ENCODE results near the gene DBR1. TPM values are rescaled to one million over a fixed set of nuclear protein-coding genes. Genes with fewer than 3 reads are reported as not detected.

The DBR1 gene
- total and polyA plus RNA-seq, 2 experiments from 2014 or later, result 9.7 to 17.2 TPM

- Histone ChIP-seq H2AFZ (no peak overlapping the region), H3K4me2 (no peak overlapping the region), H3K4me3 (no peak overlapping the region), H3K27ac (ENCODE audit: low read depth) (no peak overlapping the region), H3K4me1 (ENCODE audit: insufficient read depth) (no peaks in the 10 kb centered on the region), H4K20me1 (replicated peaks; ENCODE audit: insufficient read depth) (no peaks in the 10 kb centered on the region), H3K79me2 (replicated peaks; ENCODE audit: insufficient read depth) (no peaks in the 10 kb centered on the region), H3K9me2 (ENCODE audit: insufficient read depth) (no peaks in the 10 kb centered on the region), H3K36me3 (ENCODE audit: insufficient read depth) (peaks cover 3% of the 10 kb centered on the region; the same call in 1 of the 2 replicates), H3F3A (replicated peaks; ENCODE audit: low read depth) (no peaks in the 10 kb centered on the region), H3K27me3 (ENCODE audit: insufficient read depth) (no peaks in the 10 kb centered on the region)
- H3K4me1 Mint-ChIP-seq, result no peaks in the 10 kb centered on the region
- TF ChIP-seq REST (IDR thresholded peaks at IDR 0.05; ENCODE audit: unreplicated experiment), result no peak
- no peak for TF ChIP-seq ZNF114 (CRISPR knock-in tag; IDR thresholded peaks at IDR 0.05)
- TF ChIP-seq ZNF462 (CRISPR knock-in tag; IDR thresholded peaks at IDR 0.05), result no peak
- no peak for TF ChIP-seq STAT1 (IDR thresholded peaks at IDR 0.05; ENCODE audit: unreplicated experiment)
- TF ChIP-seq CREB1 (CRISPR knock-in tag; IDR thresholded peaks at IDR 0.05; ENCODE audit: low read depth), result no peak
- TF ChIP-seq ETS1 (IDR thresholded peaks at IDR 0.05), result no peak
- TF ChIP-seq EZH2phosphoT487 (IDR thresholded peaks at IDR 0.05; ENCODE audit: unreplicated experiment), result no peak
- no peak for TF ChIP-seq POLR2AphosphoS5 (IDR thresholded peaks at IDR 0.05; ENCODE audit: low read depth)
- no peak for TF ChIP-seq NANOG (IDR thresholded peaks at IDR 0.05; ENCODE audit: borderline replicate concordance)
- H3K27ac Mint-ChIP-seq, result no peak overlapping the region
- no peak overlapping the region for H3K4me3 Mint-ChIP-seq
- H3K36me3 Mint-ChIP-seq (ENCODE audit: low read depth), result peaks cover 4% of the 10 kb centered on the region
- H3K9me3 Mint-ChIP-seq, result peaks cover 10% of the 10 kb centered on the region
- no peak for DNase-seq (ENCODE audit: low spot score)
- H3K27me3 Mint-ChIP-seq (ENCODE audit: insufficient read depth, low read depth, poor library complexity), result peaks cover 6% of the 10 kb centered on the region
- ATAC-seq, result no peak
Measured at GRCh38 chr3:138125548-138126221, 49.0 kb downstream of the DBR1 start.
